HL-60 (cell line): ENCODE data around the gene RUNX2.

ENCODE experiments used
- DNase-seq, 2 experiments: peaks; one replicate each; pipeline ENCODE4 v3.0.0-alpha.2; 2010 to 2020; ENCODE audit warnings: low read depth in 1 of 2, low spot score in 1 of 2
- H3K27ac ChIP-seq: fragments of 250-450 bp; sonication (Bioruptor Pico); replicated peaks from 2 replicates; pipeline ENCODE4 v1.5.1; 2020; ENCODE audit warnings: mild to moderate bottlenecking, moderate library complexity
- H3K27me3 ChIP-seq: fragments of 250-450 bp; sonication (Bioruptor Pico); 2 replicates; pipeline ENCODE4 v1.5.1; 2021; ENCODE audit warnings: mild to moderate bottlenecking, moderate library complexity; ENCODE audit not compliant: insufficient read depth, poor library complexity, severe bottlenecking
- H3K4me3 ChIP-seq: replicated peaks from 2 replicates; pipeline ENCODE4 v1.5.1; 2011; ENCODE audit warnings: mild to moderate bottlenecking, control low read depth, low read length; ENCODE audit not compliant: insufficient read depth
- GABPA ChIP-seq: IDR thresholded peaks from 2 replicates; pipeline ENCODE4 v1.6.1; 2012; ENCODE audit warnings: low read depth
- POLR2AphosphoS5 ChIP-seq: IDR thresholded peaks from 2 replicates; pipeline ENCODE4 v1.6.1; 2012; ENCODE audit warnings: low read depth
- SPI1 ChIP-seq: IDR thresholded peaks from 2 replicates; pipeline ENCODE4 v1.6.1; 2012; ENCODE audit warnings: low read depth, mild to moderate bottlenecking, borderline replicate concordance
- TF ChIP-seq, protein P1 (sequence below): IDR thresholded peaks from 2 replicates; pipeline ENCODE4 v1.6.1; 2012; ENCODE audit warnings: low read depth; ENCODE audit not compliant: insufficient replicate concordance
- TF ChIP-seq, protein P2 (sequence below): IDR thresholded peaks from one replicate; pipeline ENCODE4 v1.5.1; 2011; ENCODE audit warnings: low read length, control low read depth, inconsistent platforms; ENCODE audit not compliant: insufficient read depth

RUNX2 gene

DNA sequence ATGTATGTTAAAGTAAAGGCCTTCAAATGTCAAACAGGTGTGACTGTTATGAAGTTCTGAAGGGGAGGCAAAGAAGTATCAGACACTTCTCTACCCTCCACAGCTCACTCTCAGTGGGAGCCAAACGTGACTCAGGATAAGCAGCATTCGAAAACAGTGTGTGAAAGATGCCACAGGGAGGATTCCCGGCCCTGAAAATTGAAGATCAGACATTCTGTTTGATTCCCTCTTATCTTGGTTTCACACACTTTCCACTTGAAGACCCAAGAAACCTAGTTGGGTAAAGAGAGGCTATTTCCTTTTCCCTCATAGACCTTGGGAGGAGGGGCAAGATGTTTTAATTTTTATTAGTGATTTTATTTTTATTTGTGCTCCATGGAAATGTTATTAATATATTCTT, 213.8 kb downstream of the RUNX2 start:
- no peak for DNase-seq
- H3K27ac ChIP-seq = no peak overlapping the region
- no peaks in the 10 kb centered on the region for H3K27me3 ChIP-seq
- H3K4me3 ChIP-seq = no peak overlapping the region
- TF ChIP-seq, protein P1, sequence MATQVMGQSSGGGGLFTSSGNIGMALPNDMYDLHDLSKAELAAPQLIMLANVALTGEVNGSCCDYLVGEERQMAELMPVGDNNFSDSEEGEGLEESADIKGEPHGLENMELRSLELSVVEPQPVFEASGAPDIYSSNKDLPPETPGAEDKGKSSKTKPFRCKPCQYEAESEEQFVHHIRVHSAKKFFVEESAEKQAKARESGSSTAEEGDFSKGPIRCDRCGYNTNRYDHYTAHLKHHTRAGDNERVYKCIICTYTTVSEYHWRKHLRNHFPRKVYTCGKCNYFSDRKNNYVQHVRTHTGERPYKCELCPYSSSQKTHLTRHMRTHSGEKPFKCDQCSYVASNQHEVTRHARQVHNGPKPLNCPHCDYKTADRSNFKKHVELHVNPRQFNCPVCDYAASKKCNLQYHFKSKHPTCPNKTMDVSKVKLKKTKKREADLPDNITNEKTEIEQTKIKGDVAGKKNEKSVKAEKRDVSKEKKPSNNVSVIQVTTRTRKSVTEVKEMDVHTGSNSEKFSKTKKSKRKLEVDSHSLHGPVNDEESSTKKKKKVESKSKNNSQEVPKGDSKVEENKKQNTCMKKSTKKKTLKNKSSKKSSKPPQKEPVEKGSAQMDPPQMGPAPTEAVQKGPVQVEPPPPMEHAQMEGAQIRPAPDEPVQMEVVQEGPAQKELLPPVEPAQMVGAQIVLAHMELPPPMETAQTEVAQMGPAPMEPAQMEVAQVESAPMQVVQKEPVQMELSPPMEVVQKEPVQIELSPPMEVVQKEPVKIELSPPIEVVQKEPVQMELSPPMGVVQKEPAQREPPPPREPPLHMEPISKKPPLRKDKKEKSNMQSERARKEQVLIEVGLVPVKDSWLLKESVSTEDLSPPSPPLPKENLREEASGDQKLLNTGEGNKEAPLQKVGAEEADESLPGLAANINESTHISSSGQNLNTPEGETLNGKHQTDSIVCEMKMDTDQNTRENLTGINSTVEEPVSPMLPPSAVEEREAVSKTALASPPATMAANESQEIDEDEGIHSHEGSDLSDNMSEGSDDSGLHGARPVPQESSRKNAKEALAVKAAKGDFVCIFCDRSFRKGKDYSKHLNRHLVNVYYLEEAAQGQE = no peak
- TF ChIP-seq, protein P2, sequence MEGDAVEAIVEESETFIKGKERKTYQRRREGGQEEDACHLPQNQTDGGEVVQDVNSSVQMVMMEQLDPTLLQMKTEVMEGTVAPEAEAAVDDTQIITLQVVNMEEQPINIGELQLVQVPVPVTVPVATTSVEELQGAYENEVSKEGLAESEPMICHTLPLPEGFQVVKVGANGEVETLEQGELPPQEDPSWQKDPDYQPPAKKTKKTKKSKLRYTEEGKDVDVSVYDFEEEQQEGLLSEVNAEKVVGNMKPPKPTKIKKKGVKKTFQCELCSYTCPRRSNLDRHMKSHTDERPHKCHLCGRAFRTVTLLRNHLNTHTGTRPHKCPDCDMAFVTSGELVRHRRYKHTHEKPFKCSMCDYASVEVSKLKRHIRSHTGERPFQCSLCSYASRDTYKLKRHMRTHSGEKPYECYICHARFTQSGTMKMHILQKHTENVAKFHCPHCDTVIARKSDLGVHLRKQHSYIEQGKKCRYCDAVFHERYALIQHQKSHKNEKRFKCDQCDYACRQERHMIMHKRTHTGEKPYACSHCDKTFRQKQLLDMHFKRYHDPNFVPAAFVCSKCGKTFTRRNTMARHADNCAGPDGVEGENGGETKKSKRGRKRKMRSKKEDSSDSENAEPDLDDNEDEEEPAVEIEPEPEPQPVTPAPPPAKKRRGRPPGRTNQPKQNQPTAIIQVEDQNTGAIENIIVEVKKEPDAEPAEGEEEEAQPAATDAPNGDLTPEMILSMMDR = no peak
- no peak for TF ChIP-seq SPI1
- TF ChIP-seq GABPA = no peak
- no peak for TF ChIP-seq POLR2AphosphoS5

DNA sequence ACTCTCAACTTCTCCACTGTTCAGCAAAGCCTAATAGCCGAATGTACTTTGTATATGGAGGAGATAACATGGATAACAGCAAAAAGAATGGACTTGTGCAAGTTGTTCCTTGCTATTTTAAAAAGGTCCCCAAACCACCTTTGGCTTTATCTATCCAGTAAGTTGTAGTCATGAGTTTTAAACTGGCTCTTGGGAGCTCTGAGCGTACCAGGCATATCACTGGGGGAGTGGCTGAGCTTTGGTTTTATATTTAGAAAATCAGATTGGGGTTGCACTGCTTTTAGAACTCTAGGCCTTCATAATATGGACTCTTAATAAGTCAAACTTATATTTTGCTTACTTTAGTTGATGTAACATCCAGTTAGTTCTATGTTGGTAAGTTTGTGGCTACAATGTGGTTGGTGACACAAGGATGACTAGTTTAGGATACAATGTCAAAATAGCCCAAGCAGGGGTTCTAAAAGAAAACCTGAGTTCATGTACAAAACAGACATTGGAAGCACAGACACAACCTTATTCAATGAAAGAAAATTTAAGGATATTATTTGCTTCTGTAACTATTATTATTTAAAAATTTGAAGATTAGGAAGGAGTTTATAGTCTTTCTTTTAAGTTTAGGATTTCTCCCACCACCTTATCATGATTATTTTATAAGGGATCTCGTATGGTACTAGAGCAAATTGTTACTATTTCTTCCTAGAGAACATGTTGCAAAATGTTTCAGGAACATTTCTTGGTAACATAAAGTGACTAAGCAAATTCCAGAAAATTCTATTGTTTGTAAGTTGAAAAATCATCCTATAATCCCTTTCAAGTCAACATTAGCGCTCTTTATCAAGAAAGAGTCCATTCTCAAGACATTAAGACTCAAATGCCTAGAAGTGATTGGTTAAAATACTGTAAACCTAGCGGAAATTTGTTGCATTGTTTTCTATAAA, 215.4 kb downstream of the RUNX2 start:
- TF ChIP-seq SPI1 (no peak), GABPA (no peak), POLR2AphosphoS5 (no peak)
- TF ChIP-seq, protein P1 = no peak
- TF ChIP-seq, protein P2 = no peak
- H3K27ac ChIP-seq = no peak overlapping the region
- no peaks in the 10 kb centered on the region for H3K27me3 ChIP-seq
- no peak overlapping the region for H3K4me3 ChIP-seq
- DNase-seq = peak in 1 of 2 experiments; percentile 16

DNA sequence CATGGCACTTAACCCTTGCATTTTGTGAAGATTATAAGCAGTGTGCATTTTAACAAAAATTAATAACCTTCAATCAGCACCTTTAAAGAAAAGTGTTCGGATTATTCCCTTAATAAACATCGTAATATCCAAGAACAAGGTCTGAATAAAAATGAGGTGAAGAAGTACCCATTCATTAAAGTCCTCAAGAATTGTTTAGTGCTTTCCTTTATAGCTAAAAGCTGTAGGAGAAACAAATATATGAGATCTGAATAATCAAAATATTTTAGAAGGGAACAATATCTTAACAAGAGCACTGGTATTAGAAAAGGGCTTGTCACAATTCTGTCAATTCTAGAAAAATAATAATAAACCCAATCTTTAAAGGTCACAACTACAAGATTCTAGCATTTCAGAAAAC, 217.3 kb downstream of the RUNX2 start:
- H3K27me3 ChIP-seq = no peaks in the 10 kb centered on the region
- no peak overlapping the region for H3K4me3 ChIP-seq
- TF ChIP-seq, protein P1 = no peak
- TF ChIP-seq, protein P2 = no peak
- TF ChIP-seq POLR2AphosphoS5 (no peak), GABPA (no peak), SPI1 (no peak)
- no peak overlapping the region for H3K27ac ChIP-seq
- no peak for DNase-seq
